Measurements from ENCODE around the gene APEX1.

- TF ChIP-seq POLR2A (IDR thresholded peaks at IDR 0.05) (no peak), POLR2AphosphoS5 (IDR thresholded peaks at IDR 0.05) (no peak)
- TF ChIP-seq, protein P1, sequence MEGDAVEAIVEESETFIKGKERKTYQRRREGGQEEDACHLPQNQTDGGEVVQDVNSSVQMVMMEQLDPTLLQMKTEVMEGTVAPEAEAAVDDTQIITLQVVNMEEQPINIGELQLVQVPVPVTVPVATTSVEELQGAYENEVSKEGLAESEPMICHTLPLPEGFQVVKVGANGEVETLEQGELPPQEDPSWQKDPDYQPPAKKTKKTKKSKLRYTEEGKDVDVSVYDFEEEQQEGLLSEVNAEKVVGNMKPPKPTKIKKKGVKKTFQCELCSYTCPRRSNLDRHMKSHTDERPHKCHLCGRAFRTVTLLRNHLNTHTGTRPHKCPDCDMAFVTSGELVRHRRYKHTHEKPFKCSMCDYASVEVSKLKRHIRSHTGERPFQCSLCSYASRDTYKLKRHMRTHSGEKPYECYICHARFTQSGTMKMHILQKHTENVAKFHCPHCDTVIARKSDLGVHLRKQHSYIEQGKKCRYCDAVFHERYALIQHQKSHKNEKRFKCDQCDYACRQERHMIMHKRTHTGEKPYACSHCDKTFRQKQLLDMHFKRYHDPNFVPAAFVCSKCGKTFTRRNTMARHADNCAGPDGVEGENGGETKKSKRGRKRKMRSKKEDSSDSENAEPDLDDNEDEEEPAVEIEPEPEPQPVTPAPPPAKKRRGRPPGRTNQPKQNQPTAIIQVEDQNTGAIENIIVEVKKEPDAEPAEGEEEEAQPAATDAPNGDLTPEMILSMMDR (IDR thresholded peaks at IDR 0.05): no peak
Measured at GRCh38 chr14:20419419-20419818, 35.6 kb upstream of the APEX1 start.
